Measurements from ENCODE around the gene GNAQ.
"Not testable (repeated sequence)": the region's sequence is repeated elsewhere in the genome, so short reads cannot be mapped to it uniquely, and the experiment has no call there.

DNA sequence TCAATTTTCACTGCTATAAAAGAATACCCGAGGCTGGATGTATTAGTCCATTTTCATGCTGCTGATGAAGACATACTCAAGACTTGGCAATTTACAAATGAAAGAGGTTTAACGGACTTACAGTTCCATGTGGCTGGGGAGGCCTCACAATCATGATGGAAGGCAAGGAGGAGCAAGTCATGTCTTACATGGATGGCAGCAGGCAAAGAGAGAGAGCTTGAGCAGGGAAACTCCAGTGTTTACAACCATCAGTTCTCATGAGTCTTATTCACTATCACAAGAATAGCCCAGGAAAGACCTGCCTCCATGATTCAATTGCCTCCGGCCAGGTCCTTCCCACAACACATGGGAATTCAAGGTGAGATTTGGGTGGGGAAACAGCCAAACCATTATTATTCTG is 170.7 kb downstream of the GNAQ start:
- TF ChIP-seq, protein P1, sequence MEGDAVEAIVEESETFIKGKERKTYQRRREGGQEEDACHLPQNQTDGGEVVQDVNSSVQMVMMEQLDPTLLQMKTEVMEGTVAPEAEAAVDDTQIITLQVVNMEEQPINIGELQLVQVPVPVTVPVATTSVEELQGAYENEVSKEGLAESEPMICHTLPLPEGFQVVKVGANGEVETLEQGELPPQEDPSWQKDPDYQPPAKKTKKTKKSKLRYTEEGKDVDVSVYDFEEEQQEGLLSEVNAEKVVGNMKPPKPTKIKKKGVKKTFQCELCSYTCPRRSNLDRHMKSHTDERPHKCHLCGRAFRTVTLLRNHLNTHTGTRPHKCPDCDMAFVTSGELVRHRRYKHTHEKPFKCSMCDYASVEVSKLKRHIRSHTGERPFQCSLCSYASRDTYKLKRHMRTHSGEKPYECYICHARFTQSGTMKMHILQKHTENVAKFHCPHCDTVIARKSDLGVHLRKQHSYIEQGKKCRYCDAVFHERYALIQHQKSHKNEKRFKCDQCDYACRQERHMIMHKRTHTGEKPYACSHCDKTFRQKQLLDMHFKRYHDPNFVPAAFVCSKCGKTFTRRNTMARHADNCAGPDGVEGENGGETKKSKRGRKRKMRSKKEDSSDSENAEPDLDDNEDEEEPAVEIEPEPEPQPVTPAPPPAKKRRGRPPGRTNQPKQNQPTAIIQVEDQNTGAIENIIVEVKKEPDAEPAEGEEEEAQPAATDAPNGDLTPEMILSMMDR (IDR thresholded peaks at IDR 0.05), result not testable (repeated sequence)
- TF ChIP-seq POLR2A (IDR thresholded peaks at IDR 0.05), result not testable (repeated sequence)
